ENCODE data around the gene ATG4D. TPM values are rescaled to one million over a fixed set of nuclear protein-coding genes. Genes with fewer than 3 reads are reported as not detected.
"Not testable (repeated sequence)": the region's sequence is repeated elsewhere in the genome, so short reads cannot be mapped to it uniquely, and the experiment has no call there.

Gene ATG4D
- total RNA-seq, 2 experiments from 2014 or later = 21.6 to 22.5 TPM

- intact Hi-C loops (cut with micrococcal nuclease) = loop anchor here (1.0 to 5.0 kb wide), 7 partner anchors 129 to 523 kb away; partner anchors contain the start of genes CARM1, SMARCA4 and TMED1
- Mint-ChIP-seq H3K9me3 (no peaks in the 10 kb centered on the region), H3K36me3 (ENCODE audit: low read depth) (peaks cover 34% of the 10 kb centered on the region), H3K4me1 (ENCODE audit: low read depth) (peaks cover 43% of the 10 kb centered on the region), H3K4me3 (peak overlapping the region; percentile 94), H3K27me3 (ENCODE audit: low read depth) (no peaks in the 10 kb centered on the region), H3K27ac (peak overlapping the region; percentile 98)
- DNase-seq = peak; percentile 75
- CTCF ChIA-PET = interaction anchor here (0.7 to 3.0 kb wide), 9 partner anchors 13 to 162 kb away, joined by 3 to 9 read pairs (median 4); no protein-coding TSS in a partner anchor
Observed at GRCh38 chr19:10568062-10568825, 24.5 kb downstream of the ATG4D start.

- Mint-ChIP-seq H3K27ac (peak within 1 kb of the TSS; percentile 98), H3K4me3 (peak within 1 kb of the TSS; percentile 94), H3K36me3 (ENCODE audit: low read depth) (peaks cover 33% of the 10 kb centered on the region), H3K27me3 (ENCODE audit: low read depth) (no peaks in the 10 kb centered on the region), H3K9me3 (no peaks in the 10 kb centered on the region), H3K4me1 (ENCODE audit: low read depth) (peaks cover 39% of the 10 kb centered on the region)
- intact Hi-C loops (cut with micrococcal nuclease) = loop anchor here (1.0 to 5.0 kb wide), 12 partner anchors 35 to 522 kb away; partner anchors contain the start of genes CARM1, SMARCA4 and TMED1
- DNase-seq = peak; percentile 100
- CTCF ChIA-PET = interaction anchor here (0.6 to 4.7 kb wide), 11 partner anchors 12 to 296 kb away, joined by 3 to 36 read pairs (median 4); no protein-coding TSS in a partner anchor
Observed at GRCh38 chr19:10568826-10569651, 25.3 kb downstream of the ATG4D start, which contains the start of gene CDKN2D. TSS of gene CDKN2D (minus strand) at chr19:10568979. CDS start at chr19:10568653, 326 bp downstream.

- DNase-seq; intact Hi-C loops (cut with micrococcal nuclease); H3K27ac Mint-ChIP-seq; H3K9me3 Mint-ChIP-seq; H3K27me3 Mint-ChIP-seq (ENCODE audit: low read depth); H3K36me3 Mint-ChIP-seq (ENCODE audit: low read depth); H3K4me3 Mint-ChIP-seq: not testable (repeated sequence)
- peaks cover 16% of the 10 kb centered on the region for H3K4me1 Mint-ChIP-seq (ENCODE audit: low read depth)
- CTCF ChIA-PET = interaction anchor here (1.2 to 4.7 kb wide), 4 partner anchors 7 to 125 kb away, joined by 3 to 36 read pairs (median 9); no protein-coding TSS in a partner anchor
Observed at GRCh38 chr19:10573793-10574192, 30.1 kb downstream of the ATG4D start.

- no peak overlapping the region for H3K27ac Mint-ChIP-seq
- peaks cover 2% of the 10 kb centered on the region for H3K36me3 Mint-ChIP-seq (ENCODE audit: low read depth)
- intact Hi-C loops (cut with micrococcal nuclease) = no loop called here
- CTCF ChIA-PET = interaction anchor here (4.0 kb wide), 1 partner anchor 125 kb away, joined by 15 read pairs; no protein-coding TSS in a partner anchor
- no peaks in the 10 kb centered on the region for H3K9me3 Mint-ChIP-seq
- H3K4me1 Mint-ChIP-seq (ENCODE audit: low read depth) = peaks cover 14% of the 10 kb centered on the region
- H3K27me3 Mint-ChIP-seq (ENCODE audit: low read depth) = no peaks in the 10 kb centered on the region
- no peak for DNase-seq
- H3K4me3 Mint-ChIP-seq = no peak overlapping the region
Observed at GRCh38 chr19:10574462-10574861, 30.8 kb downstream of the ATG4D start.

- Mint-ChIP-seq H3K36me3 (ENCODE audit: low read depth) (peaks cover 1% of the 10 kb centered on the region), H3K9me3 (no peaks in the 10 kb centered on the region), H3K27me3 (ENCODE audit: low read depth) (no peaks in the 10 kb centered on the region), H3K4me3 (no peak overlapping the region), H3K27ac (no peak overlapping the region), H3K4me1 (ENCODE audit: low read depth) (peaks cover 8% of the 10 kb centered on the region)
- no peak for DNase-seq
- intact Hi-C loops (cut with micrococcal nuclease) = no loop called here
- CTCF ChIA-PET = interaction anchor here (1.1 kb wide), 1 partner anchor 75 kb away, joined by 4 read pairs; no protein-coding TSS in a partner anchor
Observed at GRCh38 chr19:10575011-10575716, 31.5 kb downstream of the ATG4D start.

GRCh38 chr19:10577951-10578350, 34.2 kb downstream of the ATG4D start:
- intact Hi-C loops (cut with micrococcal nuclease) = no loop called here
- DNase-seq = no peak
- CTCF ChIA-PET = interaction anchor here (5.4 to 9.0 kb wide), 2 partner anchors 66 to 122 kb away, joined by 147 to 251 read pairs; partner anchors contain the start of gene QTRT1
- Mint-ChIP-seq H3K27ac (no peak overlapping the region), H3K36me3 (ENCODE audit: low read depth) (no peaks in the 10 kb centered on the region), H3K27me3 (ENCODE audit: low read depth) (no peaks in the 10 kb centered on the region), H3K9me3 (no peaks in the 10 kb centered on the region), H3K4me3 (no peak overlapping the region), H3K4me1 (ENCODE audit: low read depth) (peaks cover 6% of the 10 kb centered on the region)

- no peaks in the 10 kb centered on the region for H3K9me3 Mint-ChIP-seq
- peak; percentile 97 for DNase-seq
- H3K27ac Mint-ChIP-seq = no peak overlapping the region
- intact Hi-C loops (cut with micrococcal nuclease) = loop anchor here (1.0 to 2.0 kb wide), 3 partner anchors 63 to 118 kb away; no protein-coding TSS in a partner anchor
- CTCF ChIA-PET = interaction anchor here (0.6 to 9.0 kb wide), 36 partner anchors 9 to 204 kb away, joined by 3 to 251 read pairs (median 6); partner anchors contain the start of genes DNM2 and QTRT1
- H3K4me3 Mint-ChIP-seq = no peak overlapping the region
- no peaks in the 10 kb centered on the region for H3K36me3 Mint-ChIP-seq (ENCODE audit: low read depth)
- peaks cover 6% of the 10 kb centered on the region for H3K4me1 Mint-ChIP-seq (ENCODE audit: low read depth)
- H3K27me3 Mint-ChIP-seq (ENCODE audit: low read depth) = no peaks in the 10 kb centered on the region
Observed at GRCh38 chr19:10580979-10581631, 37.4 kb downstream of the ATG4D start.

- CTCF ChIA-PET = interaction anchor here (0.6 to 9.0 kb wide), 20 partner anchors 11 to 118 kb away, joined by 3 to 251 read pairs (median 9); partner anchors contain the start of gene QTRT1
- no peaks in the 10 kb centered on the region for H3K9me3 Mint-ChIP-seq
- H3K4me3 Mint-ChIP-seq = no peak overlapping the region
- H3K36me3 Mint-ChIP-seq (ENCODE audit: low read depth) = no peaks in the 10 kb centered on the region
- intact Hi-C loops (cut with micrococcal nuclease) = no loop called here
- H3K4me1 Mint-ChIP-seq (ENCODE audit: low read depth) = peaks cover 6% of the 10 kb centered on the region
- DNase-seq = no peak
- H3K27me3 Mint-ChIP-seq (ENCODE audit: low read depth) = no peaks in the 10 kb centered on the region
- H3K27ac Mint-ChIP-seq = no peak overlapping the region
Observed at GRCh38 chr19:10582091-10582490, 38.4 kb downstream of the ATG4D start.

GRCh38 chr19:10583036-10583776, 39.5 kb downstream of the ATG4D start:
- intact Hi-C loops (cut with micrococcal nuclease) = no loop called here
- CTCF ChIA-PET = interaction anchor here (1.5 to 9.0 kb wide), 5 partner anchors 12 to 117 kb away, joined by 4 to 251 read pairs (median 36); partner anchors contain the start of gene QTRT1
- peaks cover 6% of the 10 kb centered on the region for H3K27me3 Mint-ChIP-seq (ENCODE audit: low read depth)
- H3K36me3 Mint-ChIP-seq (ENCODE audit: low read depth) = no peaks in the 10 kb centered on the region
- peaks cover 11% of the 10 kb centered on the region for H3K4me1 Mint-ChIP-seq (ENCODE audit: low read depth)
- H3K9me3 Mint-ChIP-seq = no peaks in the 10 kb centered on the region
- H3K27ac Mint-ChIP-seq = no peak overlapping the region
- no peak for DNase-seq
- H3K4me3 Mint-ChIP-seq = no peak overlapping the region

GRCh38 chr19:10586396-10586795, 42.7 kb downstream of the ATG4D start:
- Mint-ChIP-seq H3K4me1 (ENCODE audit: low read depth) (peaks cover 5% of the 10 kb centered on the region), H3K9me3 (no peaks in the 10 kb centered on the region), H3K27ac (no peak overlapping the region), H3K4me3 (no peak overlapping the region), H3K27me3 (ENCODE audit: low read depth) (peaks cover 6% of the 10 kb centered on the region), H3K36me3 (ENCODE audit: low read depth) (no peaks in the 10 kb centered on the region)
- no peak for DNase-seq
- CTCF ChIA-PET = interaction anchor here (1.0 to 9.0 kb wide), 3 partner anchors 14 to 113 kb away, joined by 3 to 251 read pairs (median 3); no protein-coding TSS in a partner anchor
- intact Hi-C loops (cut with micrococcal nuclease) = no loop called here
